Measurements from ENCODE around the gene TDRKH.

DNA sequence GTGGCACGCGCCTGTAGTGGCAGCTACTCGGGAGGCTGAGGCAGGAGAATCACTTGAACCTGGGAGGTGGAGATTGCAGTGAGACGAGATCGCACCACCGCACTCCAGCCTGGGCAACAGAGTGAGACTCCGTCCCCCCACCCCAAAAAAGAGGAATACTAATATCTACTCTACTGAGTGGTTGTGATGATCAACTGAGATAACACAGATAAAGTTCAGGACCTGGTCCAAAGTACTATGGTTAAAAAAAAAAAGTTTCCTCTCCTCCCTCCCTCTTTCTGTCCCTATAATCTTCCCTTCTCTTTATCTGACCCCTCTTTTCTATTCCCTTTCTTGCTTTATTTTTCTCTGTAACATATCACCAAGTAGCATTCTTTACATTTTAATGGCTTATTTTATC lies 45.3 kb upstream of the TDRKH start:
- TF ChIP-seq, protein P1, sequence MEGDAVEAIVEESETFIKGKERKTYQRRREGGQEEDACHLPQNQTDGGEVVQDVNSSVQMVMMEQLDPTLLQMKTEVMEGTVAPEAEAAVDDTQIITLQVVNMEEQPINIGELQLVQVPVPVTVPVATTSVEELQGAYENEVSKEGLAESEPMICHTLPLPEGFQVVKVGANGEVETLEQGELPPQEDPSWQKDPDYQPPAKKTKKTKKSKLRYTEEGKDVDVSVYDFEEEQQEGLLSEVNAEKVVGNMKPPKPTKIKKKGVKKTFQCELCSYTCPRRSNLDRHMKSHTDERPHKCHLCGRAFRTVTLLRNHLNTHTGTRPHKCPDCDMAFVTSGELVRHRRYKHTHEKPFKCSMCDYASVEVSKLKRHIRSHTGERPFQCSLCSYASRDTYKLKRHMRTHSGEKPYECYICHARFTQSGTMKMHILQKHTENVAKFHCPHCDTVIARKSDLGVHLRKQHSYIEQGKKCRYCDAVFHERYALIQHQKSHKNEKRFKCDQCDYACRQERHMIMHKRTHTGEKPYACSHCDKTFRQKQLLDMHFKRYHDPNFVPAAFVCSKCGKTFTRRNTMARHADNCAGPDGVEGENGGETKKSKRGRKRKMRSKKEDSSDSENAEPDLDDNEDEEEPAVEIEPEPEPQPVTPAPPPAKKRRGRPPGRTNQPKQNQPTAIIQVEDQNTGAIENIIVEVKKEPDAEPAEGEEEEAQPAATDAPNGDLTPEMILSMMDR (IDR thresholded peaks at IDR 0.05; ENCODE audit: low read depth, low read length): no peak
- no peak for TF ChIP-seq POLR2A (IDR thresholded peaks at IDR 0.05; ENCODE audit: extremely low read depth, insufficient read length)
- TF ChIP-seq, protein P2, sequence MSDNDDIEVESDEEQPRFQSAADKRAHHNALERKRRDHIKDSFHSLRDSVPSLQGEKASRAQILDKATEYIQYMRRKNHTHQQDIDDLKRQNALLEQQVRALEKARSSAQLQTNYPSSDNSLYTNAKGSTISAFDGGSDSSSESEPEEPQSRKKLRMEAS (IDR thresholded peaks at IDR 0.05; ENCODE audit: low read depth, low read length): no peak
- no peak for TF ChIP-seq MYC (IDR thresholded peaks at IDR 0.05; ENCODE audit: low read depth, low read length)
